H1 (cell line): Measurements from ENCODE around the gene FBXO41. TPM values are rescaled to one million over a fixed set of nuclear protein-coding genes. Genes with fewer than 3 reads are reported as not detected.

ENCODE experiments used
- CTCF ChIA-PET: fragments of 300-600 bp; sonication (Branson Sonifier 250); formaldehyde crosslinking; loops from one replicate; lab custom pipeline; 2021; ENCODE audit not compliant: partially characterized antibody; lab: Charles Lee
- POLR2A ChIA-PET: fragments of 300-600 bp; sonication (Branson Sonifier 250); formaldehyde crosslinking; loops from one replicate; lab custom pipeline; 2021; ENCODE audit warnings: inconsistent platforms; ENCODE audit not compliant: partially characterized antibody; lab: Charles Lee
- DNase-seq, 2 experiments: peaks; one replicate each; pipeline versions ENCODE4 v3.0.0 to v3.0.0-alpha.2; 2010 to 2022; ENCODE audit warnings: low spot score in 2 of 2, low read depth in 1 of 2, mixed read lengths in 1 of 2
- FAIRE-seq: peaks from 2 replicates; lab custom pipeline; 2011; peaks lifted over from hg19 to GRCh38; lab: Jason Lieb, UNC
- H2AFZ ChIP-seq: 2 replicates; pipeline ENCODE4 v1.8.1; 2012; ENCODE audit warnings: low read length, inconsistent platforms
- H2AK5ac ChIP-seq: 2 replicates; pipeline ENCODE4 v1.6.1; 2013; ENCODE audit warnings: low read depth, low read length
- H2BK120ac ChIP-seq: replicated peaks from 2 replicates; pipeline ENCODE3; 2013; ENCODE audit warnings: low read depth, low read length, inconsistent platforms
- H2BK12ac ChIP-seq: 2 replicates; pipeline ENCODE4 v1.6.1; 2013; ENCODE audit warnings: low read depth, low read length
- H2BK15ac ChIP-seq: 2 replicates; pipeline ENCODE4 v1.6.1; 2013; ENCODE audit warnings: low read length
- H2BK20ac ChIP-seq: 2 replicates; pipeline ENCODE4 v1.6.1; 2013; ENCODE audit warnings: low read length
- H2BK5ac ChIP-seq: 2 replicates; pipeline ENCODE4 v1.6.1; 2013; ENCODE audit warnings: low read depth, low read length
- H3K14ac ChIP-seq: 2 replicates; pipeline ENCODE4 v1.6.1; 2013; ENCODE audit warnings: inconsistent platforms; ENCODE audit not compliant: insufficient read length
- H3K18ac ChIP-seq: 2 replicates; pipeline ENCODE4 v1.6.1; 2013; ENCODE audit warnings: low read length; ENCODE audit errors: extremely low read depth
- H3K23ac ChIP-seq: 2 replicates; pipeline ENCODE4 v1.6.1; 2013; ENCODE audit warnings: inconsistent platforms; ENCODE audit not compliant: insufficient read length
- H3K23me2 ChIP-seq: 2 replicates; pipeline ENCODE4 v1.6.1; 2013; ENCODE audit warnings: low read depth, low read length
- H3K27ac ChIP-seq: 2 replicates; pipeline ENCODE4 v1.6.1; 2011; ENCODE audit warnings: low read depth, low read length, inconsistent platforms
- H3K27me3 ChIP-seq, 4 experiments: replicated peaks in 1 of 4; 1 replicate in 1 of 4; 2 replicates in 3 of 4; pipeline versions ENCODE4 v1.6.1 to v1.8.1; 2011 to 2013; ENCODE audit warnings: low read length in 3 of 4, mild to moderate bottlenecking in 3 of 4, inconsistent platforms in 2 of 4, mixed read lengths in 2 of 4, moderate library complexity in 1 of 4; ENCODE audit not compliant: control insufficient read depth in 3 of 4, insufficient read depth in 3 of 4; ENCODE audit errors: extremely low read depth in 1 of 4
- H3K36me3 ChIP-seq, 4 experiments: 2 replicates each; pipeline versions ENCODE4 v1.6.1 to v1.8.1; 2011 to 2013; ENCODE audit warnings: mild to moderate bottlenecking in 4 of 4, low read length in 3 of 4, moderate library complexity in 2 of 4, control low read depth in 1 of 4, inconsistent platforms in 1 of 4; ENCODE audit not compliant: insufficient read depth in 4 of 4, control insufficient read depth in 2 of 4
- H3K4ac ChIP-seq: replicated peaks from 2 replicates; pipeline ENCODE3; 2013; ENCODE audit warnings: low read length, low read depth, mixed read lengths, inconsistent platforms; ENCODE audit not compliant: insufficient read length
- H3K4me1 ChIP-seq, 4 experiments: replicated peaks in 1 of 4; 1 replicate in 1 of 4; 2 replicates in 3 of 4; pipeline versions ENCODE4 v1.6.1 to v1.8.1; 2011 to 2013; ENCODE audit warnings: low read length in 3 of 4, inconsistent platforms in 2 of 4, mixed read lengths in 1 of 4; ENCODE audit not compliant: insufficient read depth in 4 of 4, control insufficient read depth in 3 of 4
- H3K4me2 ChIP-seq, 2 experiments: 2 replicates each; pipeline versions ENCODE4 v1.6.1 to v1.8.1; 2011 to 2013; ENCODE audit warnings: low read depth in 2 of 2, low read length in 2 of 2, control low read depth in 1 of 2, inconsistent platforms in 1 of 2, mild to moderate bottlenecking in 1 of 2; ENCODE audit not compliant: insufficient read depth in 1 of 2
- H3K4me3 ChIP-seq, 4 experiments: fragments of 200-600, 300-600 bp in 1 of 4; sonication (generic), shearing (Covaris generic), sonication (Bioruptor Twin) in 1 of 4; 2 replicates each; pipeline versions ENCODE4 v1.5.1 to v1.8.1; 2011 to 2016; ENCODE audit warnings: low read length in 4 of 4, low read depth in 3 of 4, control low read depth in 2 of 4, inconsistent platforms in 2 of 4, mild to moderate bottlenecking in 2 of 4, mixed read lengths in 1 of 4, moderate library complexity in 1 of 4; ENCODE audit not compliant: insufficient read depth in 2 of 4; ENCODE audit errors: extremely low read depth in 1 of 4
- H3K56ac ChIP-seq: replicated peaks from 2 replicates; pipeline ENCODE3; 2013; ENCODE audit warnings: low read depth, mild to moderate bottlenecking, mixed read lengths, low read length, inconsistent platforms; ENCODE audit not compliant: insufficient read length
- H3K79me1 ChIP-seq: 2 replicates; pipeline ENCODE4 v1.6.1; 2013; ENCODE audit warnings: low read depth, low read length, control low read depth
- H3K79me2 ChIP-seq, 2 experiments: 2 replicates each; pipeline versions ENCODE4 v1.6.1 to v1.8.1; 2012 to 2013; ENCODE audit warnings: low read length in 2 of 2, mild to moderate bottlenecking in 2 of 2, inconsistent platforms in 1 of 2; ENCODE audit not compliant: insufficient read depth in 2 of 2, control insufficient read depth in 1 of 2
- H3K9ac ChIP-seq, 4 experiments: replicated peaks in 1 of 4; 1 replicate in 1 of 4; 2 replicates in 3 of 4; pipeline versions ENCODE4 v1.6.1 to v1.8.1; 2011 to 2013; ENCODE audit warnings: low read depth in 3 of 4, low read length in 3 of 4, control low read depth in 2 of 4, mild to moderate bottlenecking in 2 of 4, moderate library complexity in 2 of 4, inconsistent platforms in 1 of 4; ENCODE audit errors: extremely low read depth in 1 of 4
- H3K9me3 ChIP-seq, 2 experiments: 2 replicates each; pipeline versions ENCODE4 v1.6.1 to v1.8.1; 2012 to 2013; ENCODE audit warnings: mild to moderate bottlenecking in 2 of 2, moderate library complexity in 2 of 2, control low read depth in 1 of 2, inconsistent platforms in 1 of 2, low read depth in 1 of 2, low read length in 1 of 2, mixed read lengths in 1 of 2; ENCODE audit not compliant: insufficient read depth in 2 of 2
- H4K20me1 ChIP-seq, 2 experiments: replicated peaks in 1 of 2; 2 replicates each; pipeline versions ENCODE3 to v1.8.1; 2011 to 2013; ENCODE audit warnings: inconsistent platforms in 2 of 2, low read length in 2 of 2, mild to moderate bottlenecking in 1 of 2; ENCODE audit not compliant: insufficient read depth in 2 of 2, control insufficient read depth in 1 of 2
- H4K5ac ChIP-seq: 2 replicates; pipeline ENCODE4 v1.6.1; 2013; ENCODE audit warnings: low read length, low read depth, mixed read lengths, inconsistent platforms; ENCODE audit not compliant: insufficient read length
- H4K8ac ChIP-seq: 2 replicates; pipeline ENCODE4 v1.8.0; 2013; ENCODE audit warnings: mild to moderate bottlenecking, moderate library complexity, low read length, inconsistent platforms; ENCODE audit not compliant: insufficient read depth; ENCODE audit errors: extremely low read depth
- H4K91ac ChIP-seq: replicated peaks from 2 replicates; pipeline ENCODE3; 2013; ENCODE audit warnings: low read length, mixed read lengths, inconsistent platforms; ENCODE audit not compliant: insufficient read length
- BACH1 ChIP-seq: IDR thresholded peaks from 2 replicates; pipeline ENCODE4 v1.6.1; 2012; ENCODE audit warnings: low read length, improper control_type of control experiment
- CHD2 ChIP-seq: IDR thresholded peaks from 2 replicates; pipeline ENCODE4 v1.6.1; 2012; ENCODE audit warnings: low read length, improper control_type of control experiment
- CREB1 ChIP-seq: IDR thresholded peaks from 2 replicates; pipeline ENCODE4 v1.6.1; 2012; ENCODE audit warnings: inconsistent platforms
- EZH2 ChIP-seq: fragments of 200-600 bp; sonication (generic); IDR thresholded peaks from 2 replicates; pipeline ENCODE4 v1.7.1; 2012; ENCODE audit warnings: low read depth, mild to moderate bottlenecking, moderate library complexity, low read length, inconsistent platforms; ENCODE audit not compliant: severe bottlenecking
- GTF2F1 ChIP-seq: IDR thresholded peaks from 2 replicates; pipeline ENCODE4 v1.6.1; 2012; ENCODE audit warnings: low read depth, low read length, improper control_type of control experiment, borderline replicate concordance
- JUN ChIP-seq: IDR thresholded peaks from 2 replicates; pipeline ENCODE4 v1.6.1; 2011; ENCODE audit warnings: low read depth, mild to moderate bottlenecking, improper control_type of control experiment, low read length
- KDM4A ChIP-seq: IDR thresholded peaks from one replicate; pipeline ENCODE4 v1.7.1; 2012; ENCODE audit warnings: low read depth, mild to moderate bottlenecking, moderate library complexity, low read length, inconsistent platforms; ENCODE audit not compliant: severe bottlenecking
- KDM5A ChIP-seq: fragments of 200-600 bp; IDR thresholded peaks from 2 replicates; pipeline ENCODE4 v1.7.1; 2012; ENCODE audit warnings: mild to moderate bottlenecking, low read length, inconsistent platforms, mixed read lengths
- MAFK ChIP-seq: IDR thresholded peaks from 2 replicates; pipeline ENCODE4 v1.6.1; 2012; ENCODE audit warnings: low read depth, mild to moderate bottlenecking, improper control_type of control experiment, low read length
- POLR2A ChIP-seq, 2 experiments: IDR thresholded peaks; 1 replicate in 1 of 2; 2 replicates in 1 of 2; pipeline ENCODE4 v1.6.1; 2011; ENCODE audit warnings: low read depth in 2 of 2, low read length in 2 of 2, mild to moderate bottlenecking in 2 of 2; ENCODE audit errors: control extremely low read depth in 1 of 2
- RAD21 ChIP-seq, 2 experiments: IDR thresholded peaks in 1 of 2; conservative IDR thresholded peaks in 1 of 2; 2 replicates each; pipeline ENCODE4 v1.6.1; 2011; ENCODE audit warnings: low read depth in 2 of 2, low read length in 2 of 2, improper control_type of control experiment in 1 of 2, inconsistent platforms in 1 of 2, mild to moderate bottlenecking in 1 of 2, moderate library complexity in 1 of 2
- SUZ12 ChIP-seq: fragments of 200-600 bp; sonication (generic); IDR thresholded peaks from 2 replicates; pipeline ENCODE4 v1.6.1; 2012; ENCODE audit warnings: mild to moderate bottlenecking, inconsistent platforms, low read length, moderate library complexity, mixed read lengths
- TAF7 ChIP-seq: optimal IDR thresholded peaks from 2 replicates; pipeline ENCODE3; 2011; ENCODE audit warnings: low read depth, mild to moderate bottlenecking, inconsistent platforms, low read length, moderate library complexity, borderline replicate concordance
- polyA plus RNA-seq, 7 experiments: library from polyadenylated mRNA; depleted of rRNA in 3 of 7; stranded (reverse) in 5 of 7; unstranded in 2 of 7; fragments of >200 nt in 5 of 7; fragments of 200-250 nt in 2 of 7; gene quantifications; 1 replicate in 5 of 7; 2 replicates in 1 of 7; 4 replicates in 1 of 7; pipeline versions ENCODE4 v1.2.1 to v1.2.3, GENCODE V29; 2011 to 2013; ENCODE audit warnings: missing spikeins in 2 of 7, mixed read lengths in 2 of 7
- total RNA-seq: library from RNA; stranded (reverse); fragmentation: NEBNext Ultra II Directional; extraction: Animal tissue kit (Norgen Biotek cat#: 25700); gene quantifications from 2 replicates; pipeline ENCODE4 v1.2.1, GENCODE V29; 2021

Gene FBXO41
- total and polyA plus RNA-seq, 2 of the 8 experiments (the other 6 are each of a cell fraction or from before 2014, with no cell fraction given): 11.2 to 14.3 TPM

- Histone ChIP-seq H2AFZ (no peak overlapping the region), H3K27me3 (peaks cover 0 to 7% (median 7%) of the 10 kb centered on the region in 4 experiments; a peak in 6 of 7 replicates), H2BK15ac (no peak overlapping the region), H3K27ac (no peak overlapping the region), H3K4me3 (no peak overlapping the region), H3K9ac (no peak overlapping the region), H3K4me1 (peaks cover 5 to 17% (median 10%) of the 10 kb centered on the region in 4 experiments), H3K36me3 (peaks cover 0 to 7% (median 0%) of the 10 kb centered on the region in 4 experiments; a peak in 1 of 8 replicates), H2AK5ac (no peak overlapping the region), H3K4me2 (no peak overlapping the region), H3K79me1 (peaks cover 19% of the 10 kb centered on the region), H3K4ac (no peak overlapping the region), H3K18ac (no peak overlapping the region), H3K56ac (no peak overlapping the region), H4K8ac (no peak overlapping the region), H2BK20ac (no peak overlapping the region), H3K9me3 (no peaks in the 10 kb centered on the region), H3K79me2 (peaks cover 0 to 30% of the 10 kb centered on the region in 2 experiments; a peak in 3 of 4 replicates), H2BK5ac (no peak overlapping the region), H2BK12ac (no peak overlapping the region), H4K5ac (no peak overlapping the region), H4K91ac (no peak overlapping the region), H3K14ac (no peak overlapping the region), H2BK120ac (no peak overlapping the region), H3K23ac (no peak overlapping the region), H4K20me1 (peaks cover 4 to 24% of the 10 kb centered on the region in 2 experiments), H3K23me2 (peaks cover 17% of the 10 kb centered on the region)
- ChIA-PET CTCF (interaction anchor here (1.1 to 13.4 kb wide), 6 partner anchors 9 to 69 kb away, joined by 3 to 122 read pairs (median 4); partner anchors contain the start of gene EGR4), POLR2A (interaction anchor here (1.3 to 1.5 kb wide), 2 partner anchors 9 to 11 kb away, joined by 3 read pairs; no protein-coding TSS in a partner anchor)
- TF ChIP-seq KDM4A: no peak
- TF ChIP-seq EZH2: no peak
- TF ChIP-seq KDM5A: no peak
- no peak for TF ChIP-seq RAD21 (IDR thresholded peaks at IDR 0.05 in 1 of 2, conservative IDR thresholded peaks at IDR 0.05 in 1 of 2; ENCODE audit: low read depth in 2 of 2, low read length in 2 of 2)
- no peak for TF ChIP-seq MAFK
- no peak for TF ChIP-seq CREB1
- no peak for TF ChIP-seq POLR2A (IDR thresholded peaks at IDR 0.05; ENCODE audit: control extremely low read depth in 1 of 2, low read depth in 2 of 2, low read length in 2 of 2)
- TF ChIP-seq BACH1: no peak
- no peak for TF ChIP-seq SUZ12
- no peak for TF ChIP-seq GTF2F1
- no peak for TF ChIP-seq CHD2
- TF ChIP-seq TAF7: no peak
- no peak for TF ChIP-seq JUN
- DNase-seq: no peak
- no peak for FAIRE-seq
Observed at GRCh38 chr2:73281244-73281643, 3.0 kb downstream of the FBXO41 start.
